ENCODE data around the gene CLEC4F. TPM values are rescaled to one million over a fixed set of nuclear protein-coding genes. Genes with fewer than 3 reads are reported as not detected.

The CLEC4F gene, protein sequence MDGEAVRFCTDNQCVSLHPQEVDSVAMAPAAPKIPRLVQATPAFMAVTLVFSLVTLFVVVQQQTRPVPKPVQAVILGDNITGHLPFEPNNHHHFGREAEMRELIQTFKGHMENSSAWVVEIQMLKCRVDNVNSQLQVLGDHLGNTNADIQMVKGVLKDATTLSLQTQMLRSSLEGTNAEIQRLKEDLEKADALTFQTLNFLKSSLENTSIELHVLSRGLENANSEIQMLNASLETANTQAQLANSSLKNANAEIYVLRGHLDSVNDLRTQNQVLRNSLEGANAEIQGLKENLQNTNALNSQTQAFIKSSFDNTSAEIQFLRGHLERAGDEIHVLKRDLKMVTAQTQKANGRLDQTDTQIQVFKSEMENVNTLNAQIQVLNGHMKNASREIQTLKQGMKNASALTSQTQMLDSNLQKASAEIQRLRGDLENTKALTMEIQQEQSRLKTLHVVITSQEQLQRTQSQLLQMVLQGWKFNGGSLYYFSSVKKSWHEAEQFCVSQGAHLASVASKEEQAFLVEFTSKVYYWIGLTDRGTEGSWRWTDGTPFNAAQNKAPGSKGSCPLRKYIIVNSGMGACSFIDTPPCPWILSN
- polyA plus RNA-seq (2012; rRNA removed) = 0.12 and 0.21 TPM in 2 replicates
- 0.04 and 0.08 TPM in 2 replicates for polyA plus RNA-seq (2012; cell fraction: cytosol; rRNA removed)
- 1.4 and 1.9 TPM in 2 replicates for polyA plus RNA-seq (2012; cell fraction: nucleus; rRNA removed)

DNA sequence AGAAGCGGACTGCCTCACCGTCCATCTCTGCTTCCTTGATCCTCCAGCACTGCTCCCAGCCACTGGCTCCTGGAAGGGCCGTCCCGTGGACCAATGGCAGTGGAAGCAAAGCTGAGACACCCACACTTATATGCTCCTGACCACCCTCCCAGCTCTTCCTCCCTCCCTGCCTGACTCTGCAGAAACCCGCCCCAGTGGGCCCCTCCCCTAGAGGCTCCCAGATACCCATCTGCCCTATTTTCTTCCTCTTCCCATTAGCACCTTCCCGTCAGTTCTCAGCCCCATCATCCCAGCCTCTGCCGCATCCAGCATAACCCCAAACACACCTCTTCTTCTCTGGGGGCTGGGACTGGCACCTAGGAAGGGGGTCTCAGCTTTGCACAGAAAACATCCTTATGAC is at the start of gene CLEC4F:
CLEC4F (minus strand) TSS at position 101 of the 400 bp plus-strand sequence; CDS start at position 25, 76 bp downstream.
- Histone ChIP-seq H3K4me3 (ENCODE audit: low read depth in 2 of 2, low read length in 1 of 2) (no peak within 1 kb of the TSS), H3K27me3 (ENCODE audit: insufficient read depth) (no peaks in the 10 kb centered on the region; the same call in none of the 2 replicates), H3K9me2 (no peaks in the 10 kb centered on the region), H2AFZ (ENCODE audit: low read depth) (no peak within 1 kb of the TSS), H3K27ac (ENCODE audit: low read depth in 2 of 2, low read length in 1 of 2) (no peak within 1 kb of the TSS), H4K20me1 (ENCODE audit: insufficient read depth) (no peaks in the 10 kb centered on the region), H3K4me2 (no peak within 1 kb of the TSS), H3K9me3 (no peaks in the 10 kb centered on the region), H3F3A (replicated peaks; ENCODE audit: insufficient read depth) (no peaks in the 10 kb centered on the region), H3K79me2 (ENCODE audit: insufficient read depth) (no peaks in the 10 kb centered on the region), H3K9ac (no peak within 1 kb of the TSS), H3K36me3 (replicated peaks in 1 of 2; ENCODE audit: control insufficient read depth in 1 of 2, insufficient read depth in 2 of 2, low read length in 1 of 2) (no peaks in the 10 kb centered on the region), H3K4me1 (ENCODE audit: control insufficient read depth in 1 of 2, insufficient read depth in 2 of 2, low read depth in 1 of 2, low read length in 1 of 2) (no peaks in the 10 kb centered on the region; a peak in 1 of 4 replicates)
- no peak for TF ChIP-seq RFX5 (IDR thresholded peaks at IDR 0.05; ENCODE audit: low read length)
- TF ChIP-seq, protein P1, sequence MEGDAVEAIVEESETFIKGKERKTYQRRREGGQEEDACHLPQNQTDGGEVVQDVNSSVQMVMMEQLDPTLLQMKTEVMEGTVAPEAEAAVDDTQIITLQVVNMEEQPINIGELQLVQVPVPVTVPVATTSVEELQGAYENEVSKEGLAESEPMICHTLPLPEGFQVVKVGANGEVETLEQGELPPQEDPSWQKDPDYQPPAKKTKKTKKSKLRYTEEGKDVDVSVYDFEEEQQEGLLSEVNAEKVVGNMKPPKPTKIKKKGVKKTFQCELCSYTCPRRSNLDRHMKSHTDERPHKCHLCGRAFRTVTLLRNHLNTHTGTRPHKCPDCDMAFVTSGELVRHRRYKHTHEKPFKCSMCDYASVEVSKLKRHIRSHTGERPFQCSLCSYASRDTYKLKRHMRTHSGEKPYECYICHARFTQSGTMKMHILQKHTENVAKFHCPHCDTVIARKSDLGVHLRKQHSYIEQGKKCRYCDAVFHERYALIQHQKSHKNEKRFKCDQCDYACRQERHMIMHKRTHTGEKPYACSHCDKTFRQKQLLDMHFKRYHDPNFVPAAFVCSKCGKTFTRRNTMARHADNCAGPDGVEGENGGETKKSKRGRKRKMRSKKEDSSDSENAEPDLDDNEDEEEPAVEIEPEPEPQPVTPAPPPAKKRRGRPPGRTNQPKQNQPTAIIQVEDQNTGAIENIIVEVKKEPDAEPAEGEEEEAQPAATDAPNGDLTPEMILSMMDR (IDR thresholded peaks at IDR 0.05) = no peak
- no peak for TF ChIP-seq GABPA (IDR thresholded peaks at IDR 0.05; ENCODE audit: low read depth)
- TF ChIP-seq RXRA (IDR thresholded peaks at IDR 0.05; ENCODE audit: borderline replicate concordance, low read depth) = no peak
- TF ChIP-seq FOXM1 (IDR thresholded peaks at IDR 0.05; ENCODE audit: low read depth) = no peak
- no peak for TF ChIP-seq ELF1 (IDR thresholded peaks at IDR 0.05)
- no peak for TF ChIP-seq YY1 (IDR thresholded peaks at IDR 0.05; ENCODE audit: low read depth)
- TF ChIP-seq TCF12 (IDR thresholded peaks at IDR 0.05) = no peak
- ChIA-PET CTCF (interaction anchor here (1.0 to 1.6 kb wide), 3 partner anchors 100 to 516 kb away, joined by 3 read pairs; no protein-coding TSS in a partner anchor), POLR2A (no interaction called here)
- WGBS (ENCODE audit: low lambda C conversion rate) = 66% methylated on average over 7 of the region's 7 CpGs
- no peak for DNase-seq

DNA sequence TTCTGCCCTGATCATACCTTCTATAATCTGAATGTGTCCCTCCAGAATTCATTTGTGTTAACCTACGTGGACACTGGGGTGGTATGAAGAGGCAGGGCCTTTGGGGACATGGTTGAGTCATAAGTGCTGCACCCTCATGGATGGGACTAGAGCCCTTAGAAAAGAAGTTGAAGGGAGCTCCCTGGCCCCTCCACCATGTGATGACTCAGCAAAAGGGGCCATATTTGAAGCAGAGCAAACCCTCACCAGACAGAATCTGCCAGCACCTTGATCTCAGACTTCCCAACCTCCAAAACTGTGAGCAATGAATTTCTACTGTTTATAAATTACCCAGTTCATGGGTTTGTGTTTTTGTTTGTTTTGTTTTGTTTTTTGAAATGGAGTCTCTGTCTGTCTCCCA is 48.6 kb upstream of the CLEC4F start:
- Histone ChIP-seq H4K20me1 (ENCODE audit: insufficient read depth) (no peaks in the 10 kb centered on the region), H3K36me3 (replicated peaks in 1 of 2; ENCODE audit: control insufficient read depth in 1 of 2, insufficient read depth in 2 of 2, low read length in 1 of 2) (no peaks in the 10 kb centered on the region), H3K9ac (no peak overlapping the region), H2AFZ (ENCODE audit: low read depth) (no peak overlapping the region), H3K4me3 (ENCODE audit: low read depth in 2 of 2, low read length in 1 of 2) (no peak overlapping the region), H3K9me2 (no peaks in the 10 kb centered on the region), H3K27ac (ENCODE audit: low read depth in 2 of 2, low read length in 1 of 2) (no peak overlapping the region), H3F3A (replicated peaks; ENCODE audit: insufficient read depth) (no peaks in the 10 kb centered on the region), H3K27me3 (ENCODE audit: insufficient read depth) (no peaks in the 10 kb centered on the region), H3K79me2 (ENCODE audit: insufficient read depth) (no peaks in the 10 kb centered on the region), H3K4me1 (ENCODE audit: control insufficient read depth in 1 of 2, insufficient read depth in 2 of 2, low read depth in 1 of 2, low read length in 1 of 2) (peaks cover 0 to 10% of the 10 kb centered on the region in 2 experiments; a peak in 1 of 4 replicates), H3K9me3 (no peaks in the 10 kb centered on the region), H3K4me2 (no peak overlapping the region)
- POLR2A ChIA-PET = no interaction called here
- 69% methylated on average over 1 of the region's 1 CpG for WGBS (ENCODE audit: low lambda C conversion rate)
- no peak for TF ChIP-seq EZH2phosphoT487 (IDR thresholded peaks at IDR 0.05; ENCODE audit: borderline replicate concordance, low read depth)
- no peak for TF ChIP-seq TCF12 (IDR thresholded peaks at IDR 0.05)
- TF ChIP-seq RCOR1 (IDR thresholded peaks at IDR 0.05; ENCODE audit: low read length) = no peak
- no peak for TF ChIP-seq RFX5 (IDR thresholded peaks at IDR 0.05; ENCODE audit: low read length)
- CTCF ChIA-PET = interaction anchor here (0.9 to 10.2 kb wide), 7 partner anchors 51 to 213 kb away, joined by 3 to 244 read pairs (median 6); no protein-coding TSS in a partner anchor
- DNase-seq = no peak
